Measurements from ENCODE around the gene DIP2A.

DIP2A gene

GRCh38 chr21:46527801-46528200 lies 69.1 kb downstream of the DIP2A start:
- no peak for DNase-seq (ENCODE audit: low spot score)

DNA sequence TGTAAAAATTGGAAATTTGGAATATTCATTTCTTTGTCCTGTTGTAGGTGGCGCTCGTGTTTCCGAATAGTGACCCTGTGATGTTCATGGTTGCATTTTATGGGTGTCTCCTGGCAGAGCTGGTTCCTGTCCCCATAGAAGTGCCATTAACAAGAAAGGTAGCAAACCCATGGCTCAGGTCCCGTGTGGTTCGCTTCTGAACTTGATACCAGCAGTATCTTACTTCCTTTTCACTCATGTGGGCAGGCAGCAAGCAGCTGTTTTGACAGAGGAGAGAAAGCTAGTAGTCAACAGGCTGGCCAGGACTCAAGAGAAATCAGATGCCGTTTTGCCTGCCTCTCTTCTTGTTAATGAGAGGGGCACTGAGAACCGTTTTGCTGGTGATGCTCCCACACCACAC lies 73.4 kb downstream of the DIP2A start:
- no peak for DNase-seq (ENCODE audit: low spot score)

DNA sequence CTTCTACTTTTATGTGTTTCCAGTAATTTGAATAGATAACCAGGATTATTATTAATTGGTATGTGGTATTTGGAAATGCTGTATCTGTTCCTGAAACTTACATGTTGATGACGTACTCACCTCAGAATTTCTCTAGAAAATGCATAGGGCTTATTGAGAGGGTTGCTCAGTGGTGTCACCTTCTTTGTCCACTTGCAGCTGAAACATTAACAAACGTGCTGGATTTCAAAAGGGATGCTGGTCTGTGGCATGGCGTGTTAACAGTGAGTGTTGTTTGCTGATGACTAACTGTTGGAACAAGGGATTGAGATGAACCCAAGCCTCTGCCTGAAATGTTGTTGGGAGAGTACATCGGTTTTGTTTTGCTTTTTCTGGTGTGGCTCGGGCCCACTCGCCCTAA lies 78.3 kb downstream of the DIP2A start:
- no peak for DNase-seq (ENCODE audit: low spot score)

GRCh38 chr21:46538262-46538661 lies 79.6 kb downstream of the DIP2A start:
- DNase-seq (ENCODE audit: low spot score): no peak

DNA sequence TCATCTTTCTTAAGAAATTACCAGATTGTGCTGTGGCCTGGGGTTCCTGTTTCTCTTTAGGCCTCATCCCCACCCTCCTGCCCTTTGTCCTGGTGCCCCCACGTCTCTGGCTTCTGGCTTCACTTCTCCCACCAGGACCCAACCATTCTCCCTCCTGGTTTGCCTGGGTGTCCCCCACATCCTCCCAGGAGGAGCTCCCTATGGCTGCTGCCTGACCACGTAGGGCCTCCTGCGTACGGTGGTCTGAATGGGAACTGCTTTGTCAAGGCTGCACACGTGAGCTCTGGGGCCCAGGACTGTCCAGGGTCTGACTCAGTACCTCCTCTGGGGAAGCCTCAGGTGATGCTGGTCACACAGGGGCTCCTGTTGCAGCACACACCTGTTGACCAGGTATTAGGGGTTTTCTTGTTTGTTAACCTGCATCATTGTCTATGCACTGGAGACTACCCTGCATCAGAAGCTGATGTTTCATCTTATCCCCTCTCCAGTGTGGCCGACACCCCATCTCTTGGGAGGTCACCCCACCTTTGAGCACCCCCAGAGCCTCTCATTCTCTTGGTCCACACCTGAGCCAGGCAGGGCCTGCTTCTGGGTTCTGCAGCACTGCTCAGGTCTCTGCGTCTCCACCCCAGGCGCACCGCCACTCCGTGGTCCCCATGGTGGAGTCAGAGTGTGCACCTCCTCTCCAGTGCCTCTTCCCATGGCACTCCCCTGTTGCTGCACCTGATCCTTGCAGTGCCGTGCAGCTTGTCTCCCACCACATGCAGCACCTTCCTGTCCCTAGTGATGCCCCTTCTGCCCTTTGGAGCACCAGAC lies 80.4 kb downstream of the DIP2A start:
- no peak for DNase-seq (ENCODE audit: low spot score)

DNA sequence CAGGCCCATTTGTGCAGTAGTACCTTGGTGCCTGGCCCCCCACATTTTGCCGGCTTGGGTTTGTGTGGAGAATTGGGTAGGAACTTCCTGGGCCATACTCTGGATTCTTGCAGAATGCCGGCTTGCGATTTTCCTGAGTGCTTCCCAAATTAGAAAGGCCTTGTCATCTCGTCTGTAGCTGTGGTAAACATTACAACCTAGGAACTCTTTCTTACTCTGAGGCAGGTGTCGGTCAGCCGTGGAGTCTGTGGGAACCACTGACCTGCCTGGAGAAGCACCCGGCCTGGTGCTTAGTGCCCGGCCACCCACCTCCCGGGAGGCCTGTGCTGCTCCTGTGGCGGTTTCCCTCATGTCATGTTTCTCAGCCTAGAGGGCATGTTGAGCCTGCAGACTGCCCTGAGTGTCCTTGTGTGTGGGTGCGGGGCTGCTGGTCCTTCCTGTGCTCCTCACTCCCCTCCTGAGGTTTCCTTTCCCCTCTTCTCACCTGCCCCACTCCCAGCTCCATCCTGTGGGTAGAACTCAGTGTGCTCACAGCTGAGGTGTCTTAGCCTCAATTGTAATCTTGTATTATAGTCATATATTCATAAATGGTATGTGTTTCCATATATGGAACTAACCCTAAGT lies 81.5 kb downstream of the DIP2A start:
- DNase-seq (ENCODE audit: low spot score): no peak

GRCh38 chr21:46542588-46543124 lies 84.0 kb downstream of the DIP2A start:
- DNase-seq (ENCODE audit: low spot score): no peak

GRCh38 chr21:46543306-46543705 lies 84.6 kb downstream of the DIP2A start:
- DNase-seq (ENCODE audit: low spot score): no peak

DNA sequence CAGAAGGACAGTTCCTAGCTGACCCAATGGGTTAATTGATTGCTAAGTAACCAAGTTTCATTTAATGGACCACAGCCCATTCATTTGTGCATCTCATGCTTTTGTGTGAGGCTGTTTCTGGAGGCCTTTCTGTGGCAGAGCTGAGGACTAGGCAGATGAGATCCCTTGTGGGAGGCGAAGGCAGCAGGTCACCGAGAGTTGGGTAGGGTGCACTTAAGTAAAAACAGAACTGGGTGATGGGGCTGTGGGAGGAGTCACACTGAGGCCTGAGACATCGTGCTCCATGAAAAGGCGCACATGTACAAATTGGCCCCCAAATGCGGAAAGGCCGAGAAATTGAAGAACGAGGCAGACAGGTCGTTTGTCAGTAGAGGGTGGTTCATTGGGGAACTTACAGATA lies 85.3 kb downstream of the DIP2A start:
- no peak for DNase-seq (ENCODE audit: low spot score)

- DNase-seq (ENCODE audit: low spot score): no peak
Measured at GRCh38 chr21:46544824-46545223, 86.1 kb downstream of the DIP2A start.

GRCh38 chr21:46545363-46545762 lies 86.7 kb downstream of the DIP2A start:
- DNase-seq (ENCODE audit: low spot score): no peak

DNA sequence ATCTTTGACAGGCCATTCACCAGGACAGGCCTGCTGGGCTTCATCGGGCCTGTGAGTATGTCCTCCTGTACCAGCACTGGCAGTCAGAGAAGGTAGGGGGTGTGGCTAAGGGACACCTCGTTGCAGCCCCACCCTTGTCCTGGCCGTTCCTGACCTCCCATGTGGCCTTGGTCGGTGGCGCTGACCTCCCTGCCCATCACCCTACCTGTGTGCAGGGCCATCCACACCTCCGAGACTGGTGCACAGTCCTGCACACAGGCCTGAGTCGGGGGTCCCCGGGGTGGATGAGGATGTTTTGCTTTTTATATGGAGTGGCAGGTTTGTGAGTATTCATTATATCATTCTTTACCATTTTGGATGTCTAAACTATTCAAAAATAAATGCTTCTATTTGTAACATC lies 87.2 kb downstream of the DIP2A start:
- no peak for DNase-seq (ENCODE audit: low spot score)

- no peak for DNase-seq (ENCODE audit: low spot score)
Measured at GRCh38 chr21:46546799-46547198, 88.1 kb downstream of the DIP2A start.

DNA sequence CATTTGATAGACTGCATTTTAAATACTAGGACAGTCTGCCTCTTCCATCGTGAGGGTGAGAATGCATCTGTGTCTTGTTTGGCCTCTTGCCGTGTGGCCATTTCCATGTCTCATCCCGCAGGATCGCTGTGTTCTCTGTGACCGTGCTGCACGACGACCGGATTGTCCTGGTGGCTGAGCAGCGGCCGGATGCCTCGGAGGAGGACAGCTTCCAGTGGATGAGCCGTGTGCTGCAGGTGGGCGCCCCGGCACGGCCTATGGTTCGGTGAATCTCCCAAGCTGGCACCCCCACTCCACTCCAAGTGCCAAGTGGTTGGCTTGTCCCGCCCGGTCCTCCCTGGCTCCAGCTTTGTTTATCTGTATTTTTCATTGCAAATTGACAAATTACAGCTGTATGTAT lies 91.0 kb downstream of the DIP2A start:
- DNase-seq (ENCODE audit: low spot score): no peak

DNA sequence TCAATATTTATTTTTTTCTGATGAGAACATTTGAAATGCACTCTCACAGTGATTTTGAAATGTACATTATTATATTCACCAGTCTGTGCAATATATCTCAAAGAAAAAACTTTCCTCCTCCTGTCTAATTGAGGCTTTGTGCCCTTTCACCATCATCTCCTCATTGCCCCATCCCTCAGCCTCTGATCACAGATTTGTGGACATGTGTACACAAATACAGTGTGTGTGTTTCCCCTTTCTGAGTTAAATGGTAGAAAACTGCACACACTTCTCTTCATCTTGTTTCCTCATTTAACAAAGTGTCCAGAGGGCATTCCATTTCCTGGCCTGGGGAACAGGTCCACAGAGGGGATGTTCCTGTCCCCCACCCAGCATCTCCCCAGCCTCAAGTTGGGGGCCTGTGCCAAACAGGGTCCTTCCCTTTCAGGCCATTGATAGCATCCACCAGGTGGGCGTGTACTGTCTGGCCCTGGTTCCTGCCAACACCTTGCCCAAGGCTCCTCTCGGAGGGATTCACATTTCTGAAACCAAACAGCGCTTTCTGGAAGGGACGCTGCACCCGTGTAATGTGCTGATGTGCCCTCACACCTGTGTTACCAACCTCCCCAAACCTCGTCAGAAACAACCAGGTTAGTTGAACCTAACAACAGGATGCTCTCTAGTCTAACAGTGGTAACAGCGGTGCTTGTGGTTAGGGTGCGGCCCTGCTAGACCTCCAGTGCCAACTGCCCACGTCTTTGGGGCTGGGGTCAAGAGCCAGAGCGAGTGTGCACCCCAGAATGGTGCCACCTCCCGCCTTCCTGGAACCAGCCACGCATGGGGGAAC lies 91.6 kb downstream of the DIP2A start:
- DNase-seq (ENCODE audit: low spot score): no peak

DNA sequence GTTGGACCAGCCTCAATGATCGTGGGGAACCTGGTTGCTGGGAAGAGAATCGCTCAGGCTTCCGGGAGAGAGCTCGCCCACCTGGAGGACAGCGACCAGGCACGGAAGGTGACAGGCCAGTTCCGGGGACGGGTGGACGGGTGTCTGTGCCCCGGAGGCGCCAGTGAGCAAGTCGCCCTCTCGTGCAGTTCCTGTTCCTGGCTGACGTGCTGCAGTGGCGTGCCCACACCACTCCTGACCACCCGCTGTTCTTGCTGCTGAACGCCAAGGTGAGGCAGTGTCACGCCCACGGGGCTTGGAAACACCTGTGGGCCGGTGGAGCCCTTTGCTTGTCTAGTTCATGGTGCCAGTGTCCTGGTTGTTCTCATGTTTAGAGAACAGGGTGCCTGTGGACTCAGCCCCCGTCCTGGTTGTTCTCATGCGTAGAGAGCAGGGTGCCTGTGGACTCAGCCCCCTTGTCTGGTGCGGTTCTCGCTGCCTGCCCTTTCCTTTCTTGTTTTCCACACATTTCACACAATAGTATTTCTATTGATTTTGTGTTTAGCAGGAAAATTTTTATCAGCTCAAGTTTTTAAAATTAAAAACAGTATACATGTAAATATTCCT lies 93.0 kb downstream of the DIP2A start:
- no peak for DNase-seq (ENCODE audit: low spot score)

- DNase-seq (ENCODE audit: low spot score): no peak
Measured at GRCh38 chr21:46552274-46552673, 93.6 kb downstream of the DIP2A start.

GRCh38 chr21:46552865-46553379 lies 94.2 kb downstream of the DIP2A start:
- DNase-seq (ENCODE audit: low spot score): no peak

DNA sequence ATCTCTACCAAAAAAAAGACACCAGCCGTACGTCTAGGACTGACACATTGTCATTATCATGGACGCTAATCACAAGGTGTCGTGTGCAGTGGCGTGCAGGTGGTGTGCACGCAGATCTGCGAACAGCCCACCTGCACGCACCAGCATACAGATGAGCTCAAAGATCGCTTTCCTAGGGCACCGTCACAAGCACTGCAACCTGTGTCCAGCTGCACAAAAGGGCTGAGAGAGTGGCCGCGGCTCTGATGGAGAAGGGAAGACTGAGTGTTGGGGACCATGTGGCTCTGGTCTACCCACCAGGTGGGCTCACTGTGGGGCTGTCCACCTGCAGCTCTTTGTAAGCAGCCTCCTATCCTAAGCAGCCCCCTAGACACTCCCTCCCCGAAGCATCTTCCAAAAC lies 95.3 kb downstream of the DIP2A start:
- no peak for DNase-seq (ENCODE audit: low spot score)

DNA sequence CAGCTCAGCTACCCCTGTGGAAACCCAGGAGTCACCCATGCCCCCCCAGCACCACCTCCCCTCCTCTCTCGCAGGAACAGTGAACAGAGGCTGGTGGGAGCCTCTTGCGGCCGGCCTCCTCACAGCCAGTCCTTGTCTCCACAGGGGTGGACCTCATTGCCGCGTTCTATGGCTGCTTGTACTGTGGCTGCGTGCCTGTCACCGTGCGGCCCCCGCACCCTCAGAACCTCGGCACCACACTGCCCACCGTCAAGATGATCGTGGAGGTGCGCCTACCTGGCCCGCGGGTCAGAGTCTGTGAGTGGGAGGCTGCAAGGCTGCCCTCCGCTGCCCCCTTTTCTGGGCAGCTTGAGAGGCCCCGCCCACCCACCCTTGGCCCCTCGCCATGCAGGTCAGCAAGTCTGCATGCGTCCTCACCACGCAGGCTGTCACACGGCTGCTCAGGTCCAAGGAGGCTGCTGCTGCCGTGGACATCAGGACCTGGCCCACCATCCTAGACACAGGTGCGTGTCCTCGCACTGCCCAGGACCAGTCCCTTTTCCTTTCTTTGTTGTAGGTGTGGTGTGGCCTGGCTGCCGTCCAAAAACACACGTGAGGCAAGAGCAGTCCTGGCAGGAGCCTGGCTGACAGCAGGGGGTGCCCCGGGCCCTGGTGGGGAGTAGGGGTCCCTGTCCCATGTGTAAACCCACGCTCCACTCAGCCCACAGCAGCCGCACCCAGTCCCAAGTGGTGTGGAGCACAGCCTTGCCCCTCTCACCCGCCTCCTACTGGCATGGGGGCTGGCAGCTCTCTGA lies 95.9 kb downstream of the DIP2A start:
- no peak for DNase-seq (ENCODE audit: low spot score)

- DNase-seq (ENCODE audit: low spot score): no peak
Measured at GRCh38 chr21:46555225-46555617, 96.5 kb downstream of the DIP2A start.

All from AG08395 (cell line).